ENCODE results near the gene DSC1.

GRCh38 chr18:31211047-31211446, 48.4 kb upstream of the DSC1 start:
- TF ChIP-seq, protein P1, sequence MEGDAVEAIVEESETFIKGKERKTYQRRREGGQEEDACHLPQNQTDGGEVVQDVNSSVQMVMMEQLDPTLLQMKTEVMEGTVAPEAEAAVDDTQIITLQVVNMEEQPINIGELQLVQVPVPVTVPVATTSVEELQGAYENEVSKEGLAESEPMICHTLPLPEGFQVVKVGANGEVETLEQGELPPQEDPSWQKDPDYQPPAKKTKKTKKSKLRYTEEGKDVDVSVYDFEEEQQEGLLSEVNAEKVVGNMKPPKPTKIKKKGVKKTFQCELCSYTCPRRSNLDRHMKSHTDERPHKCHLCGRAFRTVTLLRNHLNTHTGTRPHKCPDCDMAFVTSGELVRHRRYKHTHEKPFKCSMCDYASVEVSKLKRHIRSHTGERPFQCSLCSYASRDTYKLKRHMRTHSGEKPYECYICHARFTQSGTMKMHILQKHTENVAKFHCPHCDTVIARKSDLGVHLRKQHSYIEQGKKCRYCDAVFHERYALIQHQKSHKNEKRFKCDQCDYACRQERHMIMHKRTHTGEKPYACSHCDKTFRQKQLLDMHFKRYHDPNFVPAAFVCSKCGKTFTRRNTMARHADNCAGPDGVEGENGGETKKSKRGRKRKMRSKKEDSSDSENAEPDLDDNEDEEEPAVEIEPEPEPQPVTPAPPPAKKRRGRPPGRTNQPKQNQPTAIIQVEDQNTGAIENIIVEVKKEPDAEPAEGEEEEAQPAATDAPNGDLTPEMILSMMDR (IDR thresholded peaks at IDR 0.05), result no peak
- no peak for TF ChIP-seq POLR2A (IDR thresholded peaks at IDR 0.05)
- no peak for TF ChIP-seq POLR2AphosphoS5 (IDR thresholded peaks at IDR 0.05)
